ENCODE data around the gene CPA2.
"Not testable (repeated sequence)": the region's sequence is repeated elsewhere in the genome, so short reads cannot be mapped to it uniquely, and the experiment has no call there.

CPA2 gene

DNA sequence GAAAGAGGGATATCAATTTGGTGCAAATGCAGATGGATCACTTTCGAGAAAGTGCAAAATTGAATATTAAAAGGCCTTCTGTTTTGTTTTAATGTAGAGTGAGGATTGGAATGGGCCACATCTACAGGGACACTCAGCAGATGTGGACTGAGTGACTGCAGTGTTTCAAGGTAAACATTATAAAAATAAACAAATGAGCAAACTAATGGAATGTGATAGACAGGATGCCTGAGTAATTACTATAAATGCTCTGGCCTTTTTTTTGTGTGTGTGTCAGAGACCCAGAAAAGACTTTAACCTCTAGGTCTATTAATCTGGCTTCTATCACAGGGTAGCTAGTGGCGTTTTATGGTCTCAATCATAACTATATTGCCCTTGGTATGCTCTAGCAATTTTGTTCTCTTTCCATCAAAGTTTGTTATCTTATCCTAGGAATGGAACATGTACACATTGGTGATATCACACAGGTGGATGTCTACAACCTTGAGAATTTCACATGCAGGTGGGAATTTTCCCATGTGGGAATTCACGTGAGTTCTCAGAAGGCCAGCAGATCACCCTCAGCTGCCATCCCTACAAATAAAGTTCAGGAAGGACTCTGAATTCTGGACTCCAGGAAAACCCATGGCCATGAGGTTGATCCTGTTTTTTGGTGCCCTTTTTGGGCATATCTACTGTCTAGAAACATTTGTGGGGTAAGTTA is at the start of gene CPA2:
Gene CPA2, plus strand, starts transcription at position 606 of the 703 bp plus-strand sequence. Its CDS starts 19 bp downstream, at position 625.
- no peak for DNase-seq (ENCODE audit: low read depth in 2 of 3, low spot score in 1 of 3)

DNA sequence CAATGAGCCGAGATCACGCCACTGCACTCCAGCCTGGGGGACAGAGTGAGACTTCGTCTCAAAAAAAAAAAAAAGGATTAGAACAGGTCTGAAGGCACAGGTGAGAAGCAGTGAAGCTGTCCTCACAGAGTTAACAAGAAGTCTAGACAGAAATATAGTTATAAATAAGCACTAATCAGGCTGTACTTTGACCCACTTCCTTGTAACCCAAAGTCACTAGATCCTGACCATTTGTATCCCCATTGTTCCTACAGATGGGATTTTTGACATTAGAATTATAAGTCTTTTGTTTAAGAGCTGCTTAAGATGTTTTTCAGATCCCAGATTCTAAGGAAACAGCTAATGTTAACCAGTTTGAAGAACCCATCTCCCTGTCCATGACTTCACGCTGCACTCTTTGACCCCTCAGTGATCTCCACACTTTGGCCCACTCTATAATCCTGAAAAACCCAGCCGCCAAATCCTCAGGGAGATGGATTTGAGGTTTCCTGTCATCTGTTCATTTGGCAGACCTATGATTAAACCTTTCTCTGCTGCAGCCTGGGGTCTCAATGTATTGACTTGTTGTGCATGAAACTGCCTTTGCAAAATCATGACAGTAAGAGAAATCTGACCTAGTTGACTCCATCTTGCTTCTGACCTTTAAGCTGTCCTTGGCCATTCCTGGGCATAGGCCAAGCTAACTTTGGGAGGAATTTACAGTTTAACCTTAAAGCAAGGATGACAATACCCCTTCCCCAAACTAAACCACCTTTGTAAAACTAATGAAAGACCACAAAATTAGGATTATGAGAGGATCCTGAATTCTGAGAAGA is 47.6 kb upstream of the CPA2 start:
- no peak for DNase-seq (ENCODE audit: low read depth in 2 of 3, low spot score in 1 of 3)

DNA sequence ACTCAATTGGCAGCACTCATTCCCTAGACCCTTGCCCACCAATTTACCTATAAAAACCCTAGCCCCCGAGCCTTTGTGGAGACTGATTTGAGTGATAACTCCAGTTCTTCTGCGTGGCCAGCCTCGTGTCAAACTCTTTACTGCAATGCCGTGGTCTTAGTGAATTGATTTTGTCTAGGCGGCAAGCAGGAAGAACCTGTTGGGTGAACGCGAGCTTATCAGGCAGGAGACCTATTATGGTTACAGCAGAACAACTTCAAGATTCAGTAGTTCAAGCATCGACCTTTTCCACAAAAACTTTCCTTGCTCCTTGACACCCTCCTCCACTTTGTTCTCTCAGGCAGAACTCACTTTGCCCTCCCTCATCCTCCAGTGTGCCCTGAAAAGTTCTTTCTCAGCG is 46.8 kb upstream of the CPA2 start:
- DNase-seq (ENCODE audit: low read depth in 2 of 3, low spot score in 1 of 3): no peak

DNA sequence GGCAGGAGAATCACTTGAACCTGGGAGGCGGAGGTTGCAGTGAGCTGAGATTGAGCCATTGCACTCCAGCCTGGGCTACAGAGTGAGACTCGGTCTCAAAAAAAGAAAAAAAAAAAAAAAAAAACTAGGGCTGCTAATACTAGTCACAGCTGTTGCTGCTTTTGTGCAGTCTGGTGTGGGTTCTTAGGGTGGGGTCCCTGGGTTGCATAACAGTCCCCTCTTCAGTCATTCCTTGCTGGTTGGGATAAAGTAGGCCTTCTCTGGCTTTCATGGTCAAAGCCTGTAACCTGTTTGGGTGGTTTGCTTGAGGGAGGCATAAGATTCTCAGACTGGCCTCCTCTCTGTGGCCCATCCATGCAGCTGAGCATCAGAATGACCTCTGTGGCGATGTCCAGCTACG is 44.9 kb upstream of the CPA2 start:
- no peak for DNase-seq (ENCODE audit: low read depth in 2 of 3, low spot score in 1 of 3)

DNA sequence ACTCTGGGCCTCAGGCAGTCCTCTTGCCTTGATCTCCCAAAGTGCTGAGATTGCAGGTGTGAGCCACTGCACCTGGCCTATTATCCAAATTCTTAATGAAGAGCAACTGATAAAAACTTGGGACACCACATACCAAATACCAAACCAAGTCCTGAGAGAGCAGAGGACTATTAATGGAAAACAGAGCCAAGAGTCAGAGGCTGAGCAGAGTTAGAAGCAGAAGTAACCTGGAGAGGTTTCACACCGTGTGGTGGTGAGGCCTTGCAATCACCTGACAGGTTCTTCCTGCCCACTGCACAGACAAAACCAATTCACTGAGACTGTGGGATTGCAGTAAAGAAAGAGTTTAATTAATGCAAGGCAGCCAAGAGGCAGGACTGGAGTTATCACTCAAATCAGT is 43.0 kb upstream of the CPA2 start:
- DNase-seq (ENCODE audit: low read depth in 2 of 3, low spot score in 1 of 3): no peak

DNA sequence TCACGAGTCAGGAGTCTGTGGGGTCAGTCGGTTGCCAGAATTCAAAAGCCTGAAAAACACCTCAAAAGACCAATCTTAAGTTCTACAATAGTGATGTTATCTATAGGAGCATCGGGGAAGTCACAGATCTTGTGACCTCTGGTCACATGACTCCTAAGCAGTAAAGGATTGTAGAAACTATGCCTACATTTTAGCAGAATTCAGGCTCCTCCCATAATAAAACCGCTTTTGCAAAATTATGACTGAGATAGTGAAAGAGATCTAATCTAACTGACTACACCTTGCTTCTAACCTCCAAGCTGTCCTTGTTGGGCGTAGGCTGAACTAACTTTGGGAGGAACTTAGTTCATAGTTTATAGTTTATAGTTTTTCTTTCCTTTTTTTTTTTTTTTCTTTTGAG is 42.5 kb upstream of the CPA2 start:
- DNase-seq (ENCODE audit: low read depth in 2 of 3, low spot score in 1 of 3): no peak

DNA sequence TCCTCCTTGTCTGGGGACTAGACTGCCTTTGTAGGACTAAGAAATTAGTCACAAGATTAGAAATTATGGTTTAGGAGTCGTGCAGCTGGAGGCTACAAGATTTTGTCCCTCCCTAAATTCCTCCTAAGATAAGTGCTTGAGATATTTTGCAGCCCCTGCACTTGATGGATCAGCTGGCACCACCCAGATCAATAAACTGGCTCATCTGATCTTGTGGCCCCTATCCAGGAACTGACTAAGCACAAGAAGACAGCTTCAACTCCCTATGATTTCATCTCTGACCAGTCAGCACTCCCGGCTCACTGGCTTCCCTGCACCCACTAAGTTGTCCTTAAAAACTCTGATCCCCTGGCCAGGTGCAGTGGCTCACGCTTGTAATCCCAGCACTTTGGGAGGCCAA is 41.7 kb upstream of the CPA2 start:
- DNase-seq (ENCODE audit: low read depth in 2 of 3, low spot score in 1 of 3): not testable (repeated sequence)

DNA sequence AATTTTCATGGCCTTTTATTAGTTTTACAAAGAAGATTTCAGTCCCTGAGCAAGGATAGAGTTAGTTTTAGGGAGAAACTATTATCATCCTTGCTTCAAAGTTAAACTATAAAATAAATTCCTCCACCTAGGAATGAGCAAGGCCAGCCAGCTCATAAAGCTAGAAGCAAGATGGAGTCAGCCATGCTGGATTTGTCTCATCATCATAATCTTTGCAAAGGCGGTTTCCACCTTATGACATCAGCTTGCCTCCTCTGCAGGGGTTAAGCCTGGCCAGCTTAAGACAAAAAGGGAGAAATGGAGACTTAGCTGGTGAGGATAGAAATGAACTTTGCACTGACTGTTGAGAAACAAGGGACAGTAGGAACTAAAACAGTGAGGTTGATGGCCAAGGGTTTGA is 40.3 kb upstream of the CPA2 start:
- DNase-seq (ENCODE audit: low read depth in 2 of 3, low spot score in 1 of 3): no peak

DNA sequence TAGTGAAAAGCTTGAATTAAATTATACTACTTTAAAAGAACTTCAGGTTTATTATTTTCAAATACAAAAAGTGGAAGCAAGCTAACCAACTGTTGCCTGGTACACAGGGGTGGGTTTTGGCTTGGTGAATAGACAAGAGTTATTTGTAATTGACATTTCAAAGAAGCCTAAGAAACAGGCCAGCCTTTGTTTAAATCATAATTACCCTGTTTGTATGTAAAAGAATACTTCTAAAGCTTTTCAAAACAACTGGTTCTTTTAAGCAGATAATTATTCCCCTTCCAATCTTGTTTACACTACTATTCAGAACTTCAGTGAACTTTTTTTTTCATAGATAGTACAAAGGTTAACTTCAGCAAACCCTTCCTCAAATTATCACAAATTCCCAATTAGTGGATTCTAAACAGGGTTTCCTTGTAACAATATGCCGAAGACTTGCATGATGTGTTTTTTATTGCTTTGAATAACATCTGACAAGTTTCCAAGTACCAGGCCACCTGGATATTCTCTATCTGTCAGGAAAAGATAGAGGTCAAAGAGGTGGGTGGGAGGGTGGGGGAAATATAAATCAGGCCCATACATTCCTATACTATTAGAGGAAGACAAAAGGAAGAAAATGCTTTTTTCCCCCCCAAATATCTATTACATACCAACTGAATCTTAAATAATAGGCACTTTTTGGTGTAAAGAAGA is 38.6 kb upstream of the CPA2 start:
- no peak for DNase-seq (ENCODE audit: low read depth in 2 of 3, low spot score in 1 of 3)

DNA sequence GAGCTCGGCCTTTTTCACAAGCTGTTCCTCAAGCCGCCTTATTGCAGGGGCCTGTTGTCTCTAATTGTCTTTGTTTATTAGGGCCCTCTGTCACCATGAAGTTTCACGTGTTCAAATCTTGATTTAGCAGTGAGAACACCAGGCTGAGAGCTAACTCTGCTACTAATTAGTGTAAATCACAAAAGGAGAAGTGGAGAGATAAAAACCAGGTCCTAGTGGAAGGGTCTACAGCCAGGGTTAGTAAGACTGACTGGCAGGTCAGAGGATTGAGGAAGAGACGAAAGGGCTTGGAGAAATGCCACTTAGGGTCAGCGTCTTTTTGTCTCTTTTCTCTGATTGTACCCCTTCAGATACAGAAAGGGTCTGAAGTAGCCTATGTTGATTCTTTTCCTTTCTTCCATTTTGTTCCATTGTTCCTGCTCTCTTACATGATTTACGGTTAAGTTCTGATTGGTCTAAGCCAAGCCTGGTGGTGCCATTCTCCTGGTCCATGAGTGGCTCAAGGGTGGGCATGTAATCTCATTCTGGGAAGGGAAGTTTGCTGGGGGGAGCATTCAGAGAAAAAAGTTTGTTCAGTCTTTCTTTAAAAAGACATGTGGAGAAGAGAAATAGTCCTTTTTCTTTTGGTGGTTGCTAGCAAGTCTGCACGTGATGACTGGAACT is 37.7 kb upstream of the CPA2 start:
- no peak for DNase-seq (ENCODE audit: low read depth in 2 of 3, low spot score in 1 of 3)

DNA sequence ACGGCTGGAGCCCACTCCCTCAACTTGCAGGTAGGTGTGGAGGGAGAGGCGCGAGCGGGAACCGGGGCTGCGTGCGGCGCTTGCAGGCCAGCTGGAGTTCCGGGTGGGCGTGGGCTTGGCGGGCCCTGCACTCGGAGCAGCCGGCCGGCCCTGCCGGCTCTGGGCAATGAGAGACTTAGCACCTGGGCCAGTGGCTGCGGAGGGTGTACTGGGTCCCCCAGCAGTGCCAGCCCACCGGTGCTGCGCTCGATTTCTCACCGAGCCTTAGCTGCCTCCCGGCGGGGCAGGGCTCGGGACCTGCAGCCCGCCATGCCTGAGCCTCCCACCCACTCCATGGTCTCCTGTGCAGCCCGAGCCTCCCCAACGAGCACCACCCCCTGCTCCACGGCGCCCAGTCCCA is 36.7 kb upstream of the CPA2 start:
- not testable (repeated sequence) for DNase-seq (ENCODE audit: low read depth in 2 of 3, low spot score in 1 of 3)

DNA sequence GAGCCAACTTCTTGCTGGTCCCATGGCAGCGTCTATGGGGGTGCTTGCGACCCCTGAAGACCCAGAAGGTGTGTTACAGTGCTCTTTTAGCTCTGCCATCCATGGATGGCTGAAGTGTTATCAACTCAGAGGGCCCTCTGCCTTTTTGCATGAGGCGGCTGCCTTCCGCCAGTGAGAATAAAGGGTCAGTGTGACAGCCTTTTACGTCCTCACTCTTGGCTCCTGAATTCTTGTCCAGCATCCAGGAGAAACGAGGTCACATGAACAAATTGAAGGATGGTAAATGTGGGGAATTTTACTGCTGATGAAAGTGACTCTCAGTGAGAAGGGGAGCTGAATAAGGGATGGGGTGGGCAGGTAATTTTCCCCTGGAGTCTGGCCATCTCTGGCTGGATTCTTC is 34.9 kb upstream of the CPA2 start:
- no peak for DNase-seq (ENCODE audit: low read depth in 2 of 3, low spot score in 1 of 3)

DNA sequence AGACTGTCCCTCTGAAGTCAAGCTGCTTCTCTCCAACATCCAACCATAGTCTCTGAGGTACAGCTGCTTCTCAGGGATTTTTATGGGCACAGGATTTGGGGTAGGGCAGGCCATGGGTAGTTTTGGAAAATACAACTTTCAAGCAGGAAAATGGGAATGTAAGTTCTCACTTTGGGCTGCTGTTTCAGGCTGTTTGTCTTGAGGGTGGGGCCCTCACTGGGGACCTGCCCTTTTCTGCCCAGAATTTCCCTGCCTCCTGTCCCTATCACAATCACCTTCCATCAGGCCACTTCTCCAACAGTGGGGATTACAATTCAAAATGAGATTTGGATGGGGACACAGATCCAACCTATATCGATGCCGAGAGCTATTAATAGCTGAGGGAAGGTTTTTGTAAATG is 34.5 kb upstream of the CPA2 start:
- DNase-seq (ENCODE audit: low read depth in 2 of 3, low spot score in 1 of 3): no peak

DNA sequence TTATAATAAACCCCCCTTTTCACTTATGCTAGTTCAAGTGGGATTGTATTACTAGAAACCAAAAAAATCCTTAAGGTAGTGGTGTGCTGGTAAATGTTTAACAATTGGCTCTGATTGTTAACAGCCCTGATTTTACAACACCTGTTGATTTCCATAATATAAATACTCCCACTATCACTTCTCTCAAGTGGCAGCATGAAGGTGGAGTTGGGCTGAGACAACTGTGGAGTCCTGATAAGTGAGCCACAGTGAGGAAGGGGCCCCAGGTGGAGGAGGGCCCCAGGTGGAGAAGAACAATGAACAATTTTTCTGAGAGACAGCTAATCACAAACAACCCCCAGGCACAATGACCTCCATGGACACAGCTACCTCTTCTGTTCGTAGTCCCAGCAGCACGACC is 32.6 kb upstream of the CPA2 start:
- no peak for DNase-seq (ENCODE audit: low read depth in 2 of 3, low spot score in 1 of 3)

DNA sequence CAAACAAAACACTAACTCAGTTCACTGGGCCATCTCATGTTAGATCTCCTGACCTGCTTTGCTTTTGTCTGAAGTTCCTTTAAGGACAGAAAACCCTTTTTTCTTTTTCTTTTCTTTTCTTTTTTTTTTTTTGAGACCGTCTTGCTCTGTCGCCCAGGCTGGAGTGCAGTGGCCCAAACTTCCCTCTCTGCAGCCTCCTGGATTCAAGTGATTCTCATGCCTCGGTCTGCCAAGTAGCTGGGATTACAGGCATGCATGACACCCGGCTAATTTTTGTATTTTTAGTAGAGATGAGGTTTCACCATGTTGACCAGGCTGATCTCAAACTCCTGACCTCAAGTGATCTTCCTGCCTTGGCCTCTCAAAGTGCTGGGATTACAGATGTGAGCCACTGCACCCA is 30.3 kb upstream of the CPA2 start:
- not testable (repeated sequence) for DNase-seq (ENCODE audit: low read depth in 2 of 3, low spot score in 1 of 3)

DNA sequence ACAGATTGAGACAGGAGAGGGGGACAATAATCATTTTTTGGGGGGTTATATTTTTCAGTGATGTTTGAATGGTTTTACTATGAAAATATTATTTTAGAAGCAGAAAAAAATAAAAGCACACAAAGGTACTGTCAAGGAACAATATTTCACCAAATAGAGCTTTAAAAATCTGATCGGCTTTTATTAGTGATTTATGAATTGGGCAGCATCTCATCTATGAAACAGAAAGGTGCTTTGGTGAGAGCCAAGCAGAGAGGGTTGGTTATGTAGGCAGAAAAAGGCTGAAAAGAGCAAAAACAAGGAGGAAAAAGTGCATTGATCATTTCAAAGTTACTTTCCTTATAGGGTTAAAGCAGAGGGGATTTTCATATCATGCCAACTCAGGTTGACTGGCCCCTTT is 26.4 kb upstream of the CPA2 start:
- DNase-seq (ENCODE audit: low read depth in 2 of 3, low spot score in 1 of 3): no peak

DNA sequence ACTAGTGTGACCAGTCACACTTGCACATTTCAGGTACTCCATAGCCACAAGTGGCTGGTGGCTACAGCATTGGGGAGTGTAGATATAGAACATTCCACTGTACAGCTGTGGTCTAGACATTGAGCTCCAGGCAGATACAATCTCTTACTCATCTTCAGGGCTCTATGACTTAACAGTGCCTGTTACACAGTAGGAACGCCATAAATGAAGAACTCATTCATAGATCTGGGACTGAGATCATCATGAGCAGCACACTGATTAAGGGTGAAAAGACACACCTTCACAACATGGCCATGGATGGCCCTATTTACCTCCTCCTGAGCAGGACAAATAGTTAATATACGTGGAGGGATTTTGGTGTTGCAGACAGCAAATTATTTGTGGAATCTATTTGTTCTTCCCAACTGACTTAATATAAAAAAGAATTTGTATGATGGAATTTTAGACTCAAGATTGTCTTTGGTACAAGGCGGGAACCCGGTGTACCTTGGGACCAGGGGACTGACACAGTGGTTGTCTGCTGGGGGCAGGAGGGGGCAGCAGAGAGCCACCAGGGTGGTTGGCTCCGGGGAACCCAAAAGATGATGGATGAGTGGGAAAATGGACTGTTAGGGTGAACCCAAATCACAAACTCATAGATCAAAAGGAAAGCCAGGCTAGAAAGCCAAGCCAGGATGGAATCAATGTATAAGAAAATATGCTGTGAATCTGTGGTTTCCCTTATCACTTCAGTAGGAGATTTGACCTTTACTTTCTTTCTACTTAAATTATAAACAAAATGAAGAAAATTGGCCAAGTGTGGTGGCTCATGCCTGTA is 24.3 kb upstream of the CPA2 start:
- peak; percentile 45 to 62 (median 56) for DNase-seq (ENCODE audit: low read depth in 2 of 3, low spot score in 1 of 3)

DNA sequence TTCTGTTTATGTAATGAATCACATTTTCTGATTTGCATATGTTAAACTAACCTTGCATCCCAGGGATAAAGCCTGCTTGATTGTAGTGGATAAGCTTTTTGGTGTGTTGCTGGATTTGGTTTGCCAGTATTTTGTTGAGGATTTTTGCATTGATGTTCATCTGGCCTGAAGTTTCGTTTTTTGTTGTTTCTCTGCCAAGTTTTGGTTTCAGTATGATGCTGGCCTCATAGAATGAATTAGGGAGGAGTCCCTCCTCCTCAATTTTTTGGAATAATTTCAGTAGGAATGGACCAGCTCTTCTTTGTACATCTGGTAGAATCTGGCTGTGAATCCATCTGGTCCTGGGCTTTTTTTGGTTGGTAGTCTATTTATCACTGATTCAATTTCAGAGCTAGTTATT is 23.2 kb upstream of the CPA2 start:
- peak in 1 of 3 donors; percentile 2 for DNase-seq (ENCODE audit: low read depth in 2 of 3, low spot score in 1 of 3)

DNA sequence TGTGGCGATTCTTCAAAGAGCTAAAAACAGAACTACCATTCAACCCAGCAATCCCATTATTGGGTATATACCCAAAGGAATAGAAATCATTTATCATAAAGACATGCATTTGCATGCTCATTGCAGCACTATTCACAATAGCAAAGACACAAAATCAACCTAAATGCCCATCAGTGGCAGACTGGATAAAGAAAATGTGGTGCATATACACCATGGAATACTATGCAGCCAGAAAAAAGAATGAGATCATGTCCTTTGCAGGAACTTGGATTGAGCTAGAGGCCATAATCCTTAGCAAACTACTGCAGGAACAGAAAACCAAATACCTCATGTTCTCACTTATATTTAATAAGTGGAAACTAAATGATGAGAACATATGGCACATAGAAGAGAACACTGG is 20.2 kb upstream of the CPA2 start:
- not testable (repeated sequence) for DNase-seq (ENCODE audit: low read depth in 2 of 3, low spot score in 1 of 3)

DNA sequence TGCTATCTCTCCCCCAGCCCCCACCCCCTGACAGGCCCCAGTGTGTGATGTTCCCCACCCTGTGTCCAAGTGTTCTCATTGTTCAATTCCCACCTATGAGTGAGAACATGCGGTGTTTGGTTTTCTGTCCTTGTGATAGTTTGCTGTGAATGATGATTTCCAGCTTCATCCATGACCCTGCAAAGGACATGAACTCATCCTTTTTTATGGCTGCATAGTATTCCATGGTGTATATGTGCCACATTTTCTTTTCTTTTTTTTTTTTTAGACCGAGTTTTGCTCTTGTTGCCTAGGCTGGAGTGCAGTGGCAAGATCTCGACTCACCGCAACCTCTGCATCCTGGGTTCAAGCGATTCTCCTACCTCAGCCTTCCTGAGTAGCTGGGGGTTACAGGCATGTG is 17.8 kb upstream of the CPA2 start:
- DNase-seq (ENCODE audit: low read depth in 2 of 3, low spot score in 1 of 3): not testable (repeated sequence)

DNA sequence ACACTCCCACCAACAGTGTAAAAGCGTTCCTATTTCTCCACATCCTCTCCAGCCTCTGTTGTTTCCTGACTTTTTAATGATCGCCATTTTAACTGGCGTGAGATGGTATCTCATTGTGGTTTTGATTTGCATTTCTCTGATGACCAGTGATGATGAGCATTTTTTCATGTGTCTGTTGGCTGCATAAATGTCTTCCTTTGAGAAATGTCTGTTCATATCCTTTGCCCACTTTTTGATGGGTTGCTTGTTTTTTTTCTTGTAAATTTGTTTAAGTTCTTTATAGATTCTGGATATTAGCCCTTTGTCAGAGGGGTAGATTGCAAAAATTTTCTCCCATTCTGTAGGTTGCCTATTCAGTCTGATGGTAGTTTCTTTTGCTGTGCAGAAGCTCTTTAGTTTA is 17.0 kb upstream of the CPA2 start:
- not testable (repeated sequence) for DNase-seq (ENCODE audit: low read depth in 2 of 3, low spot score in 1 of 3)
